ENCODE results near the gene SH3RF3.

Gene SH3RF3

GRCh38 chr2:109489296-109489695 lies 360.3 kb downstream of the SH3RF3 start:
- Mint-ChIP-seq H3K4me3 (no peak overlapping the region), H3K27me3 (peaks cover 7% of the 10 kb centered on the region), H3K9me3 (no peaks in the 10 kb centered on the region), H3K27ac (ENCODE audit: low read depth) (no peak overlapping the region), H3K36me3 (ENCODE audit: insufficient read depth) (no peaks in the 10 kb centered on the region), H3K4me1 (no peaks in the 10 kb centered on the region)
- DNase-seq (ENCODE audit: low spot score in 2 of 2) (no peak), ATAC-seq (replicated peaks; ENCODE audit: extremely low read depth, poor library complexity, severe bottlenecking) (no peak)

GRCh38 chr2:109493176-109493935 lies 364.4 kb downstream of the SH3RF3 start:
- ATAC-seq (replicated peaks; ENCODE audit: extremely low read depth, poor library complexity, severe bottlenecking) (no peak), DNase-seq (ENCODE audit: low spot score in 2 of 2) (no peak)
- no peaks in the 10 kb centered on the region for H3K4me1 Mint-ChIP-seq
- H3K27me3 Mint-ChIP-seq = no peaks in the 10 kb centered on the region
- no peak overlapping the region for H3K4me3 Mint-ChIP-seq
- no peaks in the 10 kb centered on the region for H3K9me3 Mint-ChIP-seq
- H3K36me3 Mint-ChIP-seq (ENCODE audit: insufficient read depth) = no peaks in the 10 kb centered on the region
- no peak overlapping the region for H3K27ac Mint-ChIP-seq (ENCODE audit: low read depth)

GRCh38 chr2:109494351-109494750 lies 365.3 kb downstream of the SH3RF3 start:
- DNase-seq (ENCODE audit: low spot score in 2 of 2) = no peak
- H3K9me3 Mint-ChIP-seq = no peaks in the 10 kb centered on the region
- H3K27me3 Mint-ChIP-seq = no peaks in the 10 kb centered on the region
- no peak for ATAC-seq (replicated peaks; ENCODE audit: extremely low read depth, poor library complexity, severe bottlenecking)
- no peaks in the 10 kb centered on the region for H3K36me3 Mint-ChIP-seq (ENCODE audit: insufficient read depth)
- H3K4me3 Mint-ChIP-seq = no peak overlapping the region
- no peak overlapping the region for H3K27ac Mint-ChIP-seq (ENCODE audit: low read depth)
- no peaks in the 10 kb centered on the region for H3K4me1 Mint-ChIP-seq

- Mint-ChIP-seq H3K4me3 (no peak overlapping the region), H3K9me3 (no peaks in the 10 kb centered on the region), H3K27ac (ENCODE audit: low read depth) (no peak overlapping the region), H3K27me3 (no peaks in the 10 kb centered on the region), H3K4me1 (no peaks in the 10 kb centered on the region), H3K36me3 (ENCODE audit: insufficient read depth) (no peaks in the 10 kb centered on the region)
- DNase-seq (ENCODE audit: low spot score in 2 of 2) = no peak
- no peak for ATAC-seq (replicated peaks; ENCODE audit: extremely low read depth, poor library complexity, severe bottlenecking)
These were observed 368.5 kb downstream of the SH3RF3 start for GRCh38 chr2:109497463-109497862.

- no peaks in the 10 kb centered on the region for H3K9me3 Mint-ChIP-seq
- H3K36me3 Mint-ChIP-seq (ENCODE audit: insufficient read depth) = no peaks in the 10 kb centered on the region
- no peak overlapping the region for H3K27ac Mint-ChIP-seq (ENCODE audit: low read depth)
- DNase-seq (ENCODE audit: low spot score in 2 of 2) (no peak), ATAC-seq (replicated peaks; ENCODE audit: extremely low read depth, poor library complexity, severe bottlenecking) (no peak)
- no peaks in the 10 kb centered on the region for H3K4me1 Mint-ChIP-seq
- H3K4me3 Mint-ChIP-seq = no peak overlapping the region
- no peaks in the 10 kb centered on the region for H3K27me3 Mint-ChIP-seq
These were observed 369.2 kb downstream of the SH3RF3 start for GRCh38 chr2:109497911-109498870.

GRCh38 chr2:109498906-109499305 lies 369.9 kb downstream of the SH3RF3 start:
- DNase-seq (ENCODE audit: low spot score in 2 of 2) = no peak

GRCh38 chr2:109499566-109499965 lies 370.6 kb downstream of the SH3RF3 start:
- Mint-ChIP-seq H3K4me1 (no peaks in the 10 kb centered on the region), H3K36me3 (ENCODE audit: insufficient read depth) (no peaks in the 10 kb centered on the region), H3K27ac (ENCODE audit: low read depth) (no peak overlapping the region), H3K27me3 (no peaks in the 10 kb centered on the region), H3K4me3 (no peak overlapping the region), H3K9me3 (no peaks in the 10 kb centered on the region)
- ATAC-seq (replicated peaks; ENCODE audit: extremely low read depth, poor library complexity, severe bottlenecking) (no peak), DNase-seq (ENCODE audit: low spot score in 2 of 2) (no peak)

More at GRCh38 chr2:109498906-109499305, 369.9 kb downstream of the SH3RF3 start:
- Mint-ChIP-seq H3K4me1 (no peaks in the 10 kb centered on the region), H3K4me3 (no peak overlapping the region), H3K36me3 (ENCODE audit: insufficient read depth) (no peaks in the 10 kb centered on the region), H3K27me3 (no peaks in the 10 kb centered on the region), H3K9me3 (no peaks in the 10 kb centered on the region), H3K27ac (ENCODE audit: low read depth) (no peak overlapping the region)
- ATAC-seq (replicated peaks; ENCODE audit: extremely low read depth, poor library complexity, severe bottlenecking) = no peak

GRCh38 chr2:109500910-109501309 lies 371.9 kb downstream of the SH3RF3 start:
- no peak overlapping the region for H3K4me3 Mint-ChIP-seq
- DNase-seq (ENCODE audit: low spot score in 2 of 2) (no peak), ATAC-seq (replicated peaks; ENCODE audit: extremely low read depth, poor library complexity, severe bottlenecking) (no peak)
- H3K36me3 Mint-ChIP-seq (ENCODE audit: insufficient read depth) = peaks cover 2% of the 10 kb centered on the region
- no peaks in the 10 kb centered on the region for H3K9me3 Mint-ChIP-seq
- H3K27me3 Mint-ChIP-seq = no peaks in the 10 kb centered on the region
- no peak overlapping the region for H3K27ac Mint-ChIP-seq (ENCODE audit: low read depth)
- no peaks in the 10 kb centered on the region for H3K4me1 Mint-ChIP-seq

GRCh38 chr2:109501461-109501860 lies 372.5 kb downstream of the SH3RF3 start:
- ATAC-seq (replicated peaks; ENCODE audit: extremely low read depth, poor library complexity, severe bottlenecking) (no peak), DNase-seq (ENCODE audit: low spot score in 2 of 2) (no peak)
- Mint-ChIP-seq H3K4me3 (no peak overlapping the region), H3K4me1 (no peaks in the 10 kb centered on the region), H3K9me3 (no peaks in the 10 kb centered on the region), H3K27me3 (no peaks in the 10 kb centered on the region), H3K27ac (ENCODE audit: low read depth) (no peak overlapping the region), H3K36me3 (ENCODE audit: insufficient read depth) (peaks cover 2% of the 10 kb centered on the region)

- H3K9me3 Mint-ChIP-seq = no peaks in the 10 kb centered on the region
- H3K36me3 Mint-ChIP-seq (ENCODE audit: insufficient read depth) = peaks cover 4% of the 10 kb centered on the region
- H3K4me1 Mint-ChIP-seq = no peaks in the 10 kb centered on the region
- no peak for DNase-seq (ENCODE audit: low spot score in 2 of 2)
- no peak overlapping the region for H3K27ac Mint-ChIP-seq (ENCODE audit: low read depth)
- no peak for ATAC-seq (replicated peaks; ENCODE audit: extremely low read depth, poor library complexity, severe bottlenecking)
- H3K27me3 Mint-ChIP-seq = no peaks in the 10 kb centered on the region
- H3K4me3 Mint-ChIP-seq = no peak overlapping the region
These were observed 374.2 kb downstream of the SH3RF3 start for GRCh38 chr2:109503191-109503590.

- no peaks in the 10 kb centered on the region for H3K27me3 Mint-ChIP-seq
- no peak for DNase-seq (ENCODE audit: low spot score in 2 of 2)
- no peak for ATAC-seq (replicated peaks; ENCODE audit: extremely low read depth, poor library complexity, severe bottlenecking)
- H3K36me3 Mint-ChIP-seq (ENCODE audit: insufficient read depth) = peaks cover 5% of the 10 kb centered on the region
- H3K4me1 Mint-ChIP-seq = no peaks in the 10 kb centered on the region
- H3K4me3 Mint-ChIP-seq = no peak overlapping the region
- H3K9me3 Mint-ChIP-seq = no peaks in the 10 kb centered on the region
- H3K27ac Mint-ChIP-seq (ENCODE audit: low read depth) = no peak overlapping the region
These were observed 378.2 kb downstream of the SH3RF3 start for GRCh38 chr2:109507217-109507616.

- H3K4me1 Mint-ChIP-seq = no peaks in the 10 kb centered on the region
- no peak overlapping the region for H3K27ac Mint-ChIP-seq (ENCODE audit: low read depth)
- H3K36me3 Mint-ChIP-seq (ENCODE audit: insufficient read depth) = peaks cover 5% of the 10 kb centered on the region
- DNase-seq (ENCODE audit: low spot score in 2 of 2) (no peak), ATAC-seq (replicated peaks; ENCODE audit: extremely low read depth, poor library complexity, severe bottlenecking) (no peak)
- H3K27me3 Mint-ChIP-seq = no peaks in the 10 kb centered on the region
- no peak overlapping the region for H3K4me3 Mint-ChIP-seq
- H3K9me3 Mint-ChIP-seq = no peaks in the 10 kb centered on the region
These were observed 378.8 kb downstream of the SH3RF3 start for GRCh38 chr2:109507828-109508227.

- Mint-ChIP-seq H3K36me3 (ENCODE audit: insufficient read depth) (peaks cover 5% of the 10 kb centered on the region), H3K4me3 (no peak overlapping the region), H3K27ac (ENCODE audit: low read depth) (no peak overlapping the region), H3K9me3 (no peaks in the 10 kb centered on the region), H3K27me3 (no peaks in the 10 kb centered on the region), H3K4me1 (peaks cover 6% of the 10 kb centered on the region)
- DNase-seq (ENCODE audit: low spot score in 2 of 2) (no peak), ATAC-seq (replicated peaks; ENCODE audit: extremely low read depth, poor library complexity, severe bottlenecking) (no peak)
These were observed 379.6 kb downstream of the SH3RF3 start for GRCh38 chr2:109508556-109508955.
